HepG2 (cell line): Measurements from ENCODE around the gene RAB35. TPM values are rescaled to one million over a fixed set of nuclear protein-coding genes. Genes with fewer than 3 reads are reported as not detected.
A peak's percentile ranks its signal among the peaks of the same experiment; 100 is the strongest.

Source experiments
- ARNTL ChIP-seq: sonication (generic); formaldehyde crosslinking; IDR thresholded peaks from 2 replicates; pipeline ENCODE4 v1.4.0; 2020; ENCODE audit warnings: mild to moderate bottlenecking, missing genetic modification reagents
- CENPT ChIP-seq: sonication (generic); formaldehyde crosslinking; IDR thresholded peaks from 2 replicates; pipeline ENCODE4 v1.8.0; 2022; ENCODE audit warnings: low read depth, mild to moderate bottlenecking, moderate library complexity, missing genetic modification reagents
- HNRNPK ChIP-seq: fragments of 200-400 bp; formaldehyde crosslinking; IDR thresholded peaks from 2 replicates; pipeline ENCODE4 v1.6.1; 2018; ENCODE audit warnings: low read length, low read depth, moderate library complexity, mild to moderate bottlenecking; ENCODE audit not compliant: poor library complexity, severe bottlenecking
- HOXA3 ChIP-seq: sonication (generic); formaldehyde crosslinking; IDR thresholded peaks from 2 replicates; pipeline ENCODE4 v1.5.0; 2020; ENCODE audit warnings: missing genetic modification reagents
- LCORL ChIP-seq, 2 experiments: fragments of 450-650 bp in 1 of 2; sonication (generic) in 1 of 2; formaldehyde crosslinking in 1 of 2; IDR thresholded peaks; 2 replicates each; pipeline versions ENCODE4 v1.5.0 to v1.6.1; 2017 to 2020; ENCODE audit warnings: antibody characterized with exemption in 1 of 2, missing genetic modification reagents in 1 of 2
- MEIS1 ChIP-seq: sonication (generic); formaldehyde crosslinking; IDR thresholded peaks from 2 replicates; pipeline ENCODE4 v1.9.0; 2021; ENCODE audit warnings: mild to moderate bottlenecking, missing genetic modification reagents, moderate library complexity, borderline replicate concordance
- NCOA1 ChIP-seq: sonication (generic); formaldehyde crosslinking; IDR thresholded peaks from 2 replicates; pipeline ENCODE4 v1.9.0; 2021; ENCODE audit warnings: missing genetic modification reagents
- NCOA2 ChIP-seq: sonication (generic); formaldehyde crosslinking; IDR thresholded peaks from 2 replicates; pipeline ENCODE4 v1.8.0; 2022; ENCODE audit warnings: inconsistent platforms
- NFYC ChIP-seq: IDR thresholded peaks from 2 replicates; pipeline ENCODE4 v1.6.1; 2016; ENCODE audit warnings: missing genetic modification reagents, missing compliant biosample characterization
- PHF20 ChIP-seq: sonication (generic); formaldehyde crosslinking; IDR thresholded peaks from 2 replicates; pipeline ENCODE4 v1.5.0; 2020; ENCODE audit warnings: mild to moderate bottlenecking, missing genetic modification reagents
- PHF21A ChIP-seq: sonication (generic); formaldehyde crosslinking; IDR thresholded peaks from 2 replicates; pipeline ENCODE4 v1.5.0; 2020; ENCODE audit warnings: mild to moderate bottlenecking, missing genetic modification reagents
- POLR2AphosphoS5 ChIP-seq: IDR thresholded peaks from 2 replicates; pipeline ENCODE4 v1.6.1; 2012; ENCODE audit warnings: low read depth, low read length
- RNF2 ChIP-seq: fragments of 450-650 bp; conservative IDR thresholded peaks from 2 replicates; pipeline ENCODE4 v1.6.1; 2016; ENCODE audit warnings: low read depth
- U2AF2 ChIP-seq: fragments of 200-400 bp; formaldehyde crosslinking; IDR thresholded peaks from 2 replicates; pipeline ENCODE4 v1.6.1; 2017; ENCODE audit warnings: low read depth, mild to moderate bottlenecking, low read length
- ZNF562 ChIP-seq: sonication (generic); formaldehyde crosslinking; IDR thresholded peaks from 2 replicates; pipeline ENCODE4 v1.8.0; 2022; ENCODE audit warnings: missing genetic modification reagents, borderline replicate concordance
- ZNF563 ChIP-seq: sonication (generic); formaldehyde crosslinking; IDR thresholded peaks from 2 replicates; pipeline ENCODE4 v1.8.0; 2022; ENCODE audit warnings: mild to moderate bottlenecking, moderate library complexity, missing genetic modification reagents
- ZNF589 ChIP-seq: sonication (generic); formaldehyde crosslinking; conservative IDR thresholded peaks from 2 replicates; pipeline ENCODE4 v1.8.0; 2022; ENCODE audit warnings: mild to moderate bottlenecking, moderate library complexity, missing genetic modification reagents
- polyA plus RNA-seq, 8 experiments: library from polyadenylated mRNA; depleted of rRNA in 3 of 8; stranded (reverse) in 7 of 8; unstranded in 1 of 8; fragments of >200 nt; fragmentation: Illumina TruSeq in 4 of 8; extraction: Trizol in 4 of 8; gene quantifications; 2 replicates each; pipeline versions ENCODE4 v1.2.1 to v1.2.3, GENCODE V29; 2011 to 2016; ENCODE audit warnings: low read depth in 4 of 8, missing spikeins in 1 of 8, mixed read lengths in 1 of 8; ENCODE audit not compliant: insufficient read depth in 1 of 8
- total RNA-seq, 5 experiments: library from RNA; depleted of rRNA; stranded (reverse); fragments of >200 nt; fragmentation: Illumina TruSeq; extraction: Trizol; gene quantifications; 2 replicates each; pipeline ENCODE4 v1.2.3, GENCODE V29; 2016; ENCODE audit warnings: low read depth in 1 of 5
- TF ChIP-seq, protein P1 (sequence below): sonication (generic); formaldehyde crosslinking; IDR thresholded peaks from 2 replicates; pipeline ENCODE4 v1.4.0; 2020; ENCODE audit warnings: missing genetic modification reagents, low read depth, mild to moderate bottlenecking, borderline replicate concordance
- TF ChIP-seq, protein P2 (sequence below): sonication (generic); formaldehyde crosslinking; IDR thresholded peaks from 2 replicates; pipeline ENCODE4 v1.5.0; 2020; ENCODE audit warnings: mild to moderate bottlenecking, missing genetic modification reagents, borderline replicate concordance
- TF ChIP-seq, protein P3 (sequence below): sonication (generic); formaldehyde crosslinking; IDR thresholded peaks from 2 replicates; pipeline ENCODE4 v1.4.0; 2020; ENCODE audit warnings: missing genetic modification reagents, mild to moderate bottlenecking, borderline replicate concordance

Gene RAB35
- total and polyA plus RNA-seq, 2 of the 13 experiments (the other 11 are each of a cell fraction or from before 2014, with no cell fraction given): 25.2 to 29.1 TPM

DNA sequence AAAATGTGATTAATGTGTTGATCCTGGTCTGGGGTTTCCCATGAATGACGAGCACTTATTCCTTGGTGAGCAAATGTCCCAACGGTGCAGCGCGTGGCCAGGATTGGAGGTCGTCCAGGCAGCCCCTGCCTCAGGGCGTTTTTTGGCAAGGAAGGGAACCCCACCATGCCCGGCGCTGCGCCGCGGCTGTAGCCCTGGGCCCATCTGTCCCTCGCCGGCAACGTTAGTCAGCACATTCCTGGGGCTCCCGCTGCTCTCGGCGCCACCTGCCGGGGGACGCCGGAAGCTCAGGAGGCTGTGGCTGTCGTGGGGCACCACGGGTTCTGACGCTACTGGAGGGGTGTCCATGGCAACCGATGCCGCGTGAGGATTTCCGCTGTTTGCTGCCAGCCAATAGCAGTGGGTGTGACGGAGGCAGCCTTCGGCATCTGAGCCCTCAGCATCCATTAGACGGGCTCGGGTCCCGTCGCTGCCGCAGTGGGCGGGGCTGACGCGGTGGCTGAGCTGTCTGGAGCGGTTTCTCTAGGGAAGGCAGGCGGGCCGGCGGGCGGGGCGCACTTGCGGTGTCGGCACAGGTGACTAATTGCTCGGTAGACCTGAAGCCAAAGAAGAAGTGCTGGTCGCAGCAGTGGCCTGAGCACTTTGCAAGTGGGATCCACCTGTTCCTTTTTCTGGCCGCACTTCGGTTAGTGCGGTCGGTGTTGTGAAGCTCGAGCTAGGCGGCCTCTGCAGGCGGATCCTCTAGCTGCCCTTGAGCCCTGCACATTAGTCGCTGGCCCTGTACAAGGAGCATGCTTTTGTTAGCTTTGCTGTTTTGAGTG, 29.5 kb downstream of the RAB35 start (continued):
- TF ChIP-seq ZNF589 (CRISPR knock-in tag) (no peak), RNF2 (peak; percentile 33; the same call in 1 of the 2 replicates), PHF21A (CRISPR knock-in tag) (peak; percentile 79), ARNTL (CRISPR knock-in tag) (0 out of 2 replicates have a peak, but pooled peaks have one; percentile 65), NCOA2 (peak; percentile 61; the same call in 1 of the 2 replicates), HNRNPK (no peak), CENPT (CRISPR knock-in tag) (no peak), MEIS1 (CRISPR knock-in tag) (peak; percentile 52; the same call in 1 of the 2 replicates), HOXA3 (peak; percentile 85; the same call in 1 of the 2 replicates), ZNF563 (CRISPR knock-in tag) (peak; percentile 15; the same call in 1 of the 2 replicates), U2AF2 (peak; percentile 90), POLR2AphosphoS5 (no peak), NCOA1 (CRISPR knock-in tag) (peak; percentile 51; the same call in 1 of the 2 replicates), ZNF562 (no peak), NFYC (CRISPR knock-in tag) (peak; percentile 91), PHF20 (CRISPR knock-in tag) (0 out of 2 replicates have a peak, but pooled peaks have one; percentile 43), LCORL (IDR thresholded peaks at IDR 0.05) (peak; percentile 28; the same call in 1 of the 2 replicates), LCORL (CRISPR knock-in tag; IDR thresholded peaks at IDR 0.05) (peak; percentile 95)
- TF ChIP-seq, protein P1, sequence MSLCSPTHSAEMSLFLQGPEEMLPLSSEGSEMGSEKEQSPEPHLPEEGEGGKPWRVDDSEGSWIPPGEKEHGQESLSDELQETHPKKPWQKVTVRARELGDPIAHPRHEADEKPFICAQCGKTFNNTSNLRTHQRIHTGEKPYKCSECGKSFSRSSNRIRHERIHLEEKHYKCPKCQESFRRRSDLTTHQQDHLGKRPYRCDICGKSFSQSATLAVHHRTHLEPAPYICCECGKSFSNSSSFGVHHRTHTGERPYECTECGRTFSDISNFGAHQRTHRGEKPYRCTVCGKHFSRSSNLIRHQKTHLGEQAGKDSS (CRISPR knock-in tag): peak; percentile 89; the same call in 1 of the 2 replicates
- TF ChIP-seq, protein P2, sequence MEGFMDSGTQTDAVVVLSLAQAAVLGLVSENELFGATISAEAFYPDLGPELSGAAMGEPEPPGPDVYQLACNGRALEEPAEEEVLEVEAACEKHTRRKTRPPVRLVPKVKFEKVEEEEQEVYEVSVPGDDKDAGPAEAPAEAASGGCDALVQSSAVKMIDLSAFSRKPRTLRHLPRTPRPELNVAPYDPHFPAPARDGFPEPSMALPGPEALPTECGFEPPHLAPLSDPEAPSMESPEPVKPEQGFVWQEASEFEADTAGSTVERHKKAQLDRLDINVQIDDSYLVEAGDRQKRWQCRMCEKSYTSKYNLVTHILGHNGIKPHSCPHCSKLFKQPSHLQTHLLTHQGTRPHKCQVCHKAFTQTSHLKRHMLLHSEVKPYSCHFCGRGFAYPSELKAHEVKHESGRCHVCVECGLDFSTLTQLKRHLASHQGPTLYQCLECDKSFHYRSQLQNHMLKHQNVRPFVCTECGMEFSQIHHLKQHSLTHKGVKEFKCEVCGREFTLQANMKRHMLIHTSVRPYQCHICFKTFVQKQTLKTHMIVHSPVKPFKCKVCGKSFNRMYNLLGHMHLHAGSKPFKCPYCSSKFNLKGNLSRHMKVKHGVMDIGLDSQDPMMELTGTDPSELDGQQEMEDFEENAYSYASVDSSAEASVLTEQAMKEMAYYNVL (CRISPR knock-in tag): peak; percentile 79; the same call in 1 of the 2 replicates
- TF ChIP-seq, protein P3, sequence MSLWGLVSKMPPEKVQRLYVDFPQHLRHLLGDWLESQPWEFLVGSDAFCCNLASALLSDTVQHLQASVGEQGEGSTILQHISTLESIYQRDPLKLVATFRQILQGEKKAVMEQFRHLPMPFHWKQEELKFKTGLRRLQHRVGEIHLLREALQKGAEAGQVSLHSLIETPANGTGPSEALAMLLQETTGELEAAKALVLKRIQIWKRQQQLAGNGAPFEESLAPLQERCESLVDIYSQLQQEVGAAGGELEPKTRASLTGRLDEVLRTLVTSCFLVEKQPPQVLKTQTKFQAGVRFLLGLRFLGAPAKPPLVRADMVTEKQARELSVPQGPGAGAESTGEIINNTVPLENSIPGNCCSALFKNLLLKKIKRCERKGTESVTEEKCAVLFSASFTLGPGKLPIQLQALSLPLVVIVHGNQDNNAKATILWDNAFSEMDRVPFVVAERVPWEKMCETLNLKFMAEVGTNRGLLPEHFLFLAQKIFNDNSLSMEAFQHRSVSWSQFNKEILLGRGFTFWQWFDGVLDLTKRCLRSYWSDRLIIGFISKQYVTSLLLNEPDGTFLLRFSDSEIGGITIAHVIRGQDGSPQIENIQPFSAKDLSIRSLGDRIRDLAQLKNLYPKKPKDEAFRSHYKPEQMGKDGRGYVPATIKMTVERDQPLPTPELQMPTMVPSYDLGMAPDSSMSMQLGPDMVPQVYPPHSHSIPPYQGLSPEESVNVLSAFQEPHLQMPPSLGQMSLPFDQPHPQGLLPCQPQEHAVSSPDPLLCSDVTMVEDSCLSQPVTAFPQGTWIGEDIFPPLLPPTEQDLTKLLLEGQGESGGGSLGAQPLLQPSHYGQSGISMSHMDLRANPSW (CRISPR knock-in tag): no peak
